PC-3 (cell line): ENCODE measurements around the gene ATP12A. TPM values are rescaled to one million over a fixed set of nuclear protein-coding genes. Genes with fewer than 3 reads are reported as not detected.

ENCODE experiments used
- ATAC-seq: fragments of 200-7000 bp; cut with Tn5 transposase; 2 replicates; pipeline ENCODE4 v1.9.1; 2020; ENCODE audit warnings: mild to moderate bottlenecking, moderate library complexity
- BruUV-seq: library from RNA; stranded (reverse); fragments of 400-500 nt; replicated peaks from 2 replicates; lab custom pipeline; 2021; lab: Mats Ljungman, UMichigan
- CTCF ChIA-PET: fragments of 300-600 bp; sonication (Branson Sonifier 250); formaldehyde crosslinking; loops from one replicate; lab custom pipeline; 2022; ENCODE audit warnings: antibody characterized with exemption; lab: Charles Lee
- POLR2A ChIA-PET: fragments of 300-600 bp; sonication (Branson Sonifier 250); formaldehyde crosslinking; loops from one replicate; lab custom pipeline; 2022; ENCODE audit warnings: antibody characterized with exemption; ENCODE audit not compliant: unreplicated experiment; lab: Charles Lee
- DNase-seq: peaks from one replicate; pipeline ENCODE4 v3.0.0-alpha.2; 2015
- H2AFZ ChIP-seq: fragments of 300-600 bp; sonication (generic); 2 replicates; pipeline ENCODE4 v1.6.0; 2016; ENCODE audit warnings: antibody characterized with exemption, low read length
- H3F3A ChIP-seq: fragments of 300-600 bp; sonication (generic); one replicate; pipeline ENCODE4 v1.6.0; 2017; ENCODE audit warnings: antibody characterized with exemption, low read length, control low read depth, mild to moderate bottlenecking; ENCODE audit not compliant: unreplicated experiment
- H3K27ac ChIP-seq: fragments of 300-600 bp; sonication (generic); 2 replicates; pipeline ENCODE4 v1.5.1; 2016; ENCODE audit warnings: mild to moderate bottlenecking, low read length
- H3K27me3 ChIP-seq: fragments of 300-600 bp; sonication (generic); 2 replicates; pipeline ENCODE4 v1.6.1; 2016; ENCODE audit warnings: low read length, mixed read lengths
- H3K36me3 ChIP-seq: fragments of 300-600 bp; sonication (generic); 2 replicates; pipeline ENCODE4 v1.6.1; 2016; ENCODE audit warnings: low read depth, mixed run types, low read length, mixed read lengths
- H3K4me1 ChIP-seq: fragments of 300-600 bp; sonication (generic); 2 replicates; pipeline ENCODE4 v1.5.1; 2016; ENCODE audit warnings: low read length; ENCODE audit not compliant: insufficient read depth
- H3K4me2 ChIP-seq: fragments of 300-600 bp; sonication (generic); 2 replicates; pipeline ENCODE4 v1.6.0; 2016; ENCODE audit warnings: low read length
- H3K4me3 ChIP-seq: fragments of 300-600 bp; sonication (generic); 2 replicates; pipeline ENCODE4 v1.5.1; 2016; ENCODE audit warnings: mild to moderate bottlenecking, low read length, mixed read lengths
- H3K79me2 ChIP-seq: fragments of 300-600 bp; sonication (generic); 2 replicates; pipeline ENCODE4 v1.6.1; 2017; ENCODE audit warnings: low read length, mixed read lengths
- H3K9ac ChIP-seq: fragments of 300-600 bp; sonication (generic); 2 replicates; pipeline ENCODE4 v1.6.0; 2016; ENCODE audit warnings: mild to moderate bottlenecking, low read length
- H3K9me2 ChIP-seq: fragments of 300-600 bp; sonication (generic); replicated peaks from 2 replicates; pipeline ENCODE4 v1.6.1; 2016; ENCODE audit warnings: mixed run types, low read length, mixed read lengths
- H3K9me3 ChIP-seq: fragments of 300-600 bp; sonication (generic); 2 replicates; pipeline ENCODE4 v1.6.1; 2016; ENCODE audit warnings: low read length, mixed read lengths
- H4K20me1 ChIP-seq: fragments of 300-600 bp; sonication (generic); 2 replicates; pipeline ENCODE4 v1.6.1; 2016; ENCODE audit warnings: low read length, mixed read lengths
- CTCF ChIP-seq: fragments of 300-600 bp; sonication (generic); conservative IDR thresholded peaks from 2 replicates; pipeline ENCODE4 v1.5.1; 2017; ENCODE audit warnings: antibody characterized with exemption, low read depth, mild to moderate bottlenecking, low read length
- EZH2 ChIP-seq: fragments of 300-600 bp; sonication (generic); IDR thresholded peaks from one replicate; pipeline ENCODE4 v1.6.1; 2017; ENCODE audit warnings: antibody characterized with exemption, mild to moderate bottlenecking, low read length; ENCODE audit not compliant: unreplicated experiment
- EZH2phosphoT487 ChIP-seq: fragments of 300-600 bp; sonication (generic); IDR thresholded peaks from 2 replicates; pipeline ENCODE4 v1.6.1; 2018; ENCODE audit warnings: mild to moderate bottlenecking, antibody characterized with exemption, low read length, borderline replicate concordance
- intact Hi-C: fragments of 100-400 bp; cut with micrococcal nuclease; formaldehyde crosslinking; loops from 2 replicates; pipeline ENCODE4 v1.9.0; 2023
- total RNA-seq: library from RNA; depleted of rRNA; stranded (reverse); fragments of >200 nt; gene quantifications from 2 replicates; pipeline ENCODE4 v1.2.3, GENCODE V29; 2014

The ATP12A gene
- total RNA-seq, 1 experiment from 2014 or later = 0.11 TPM

GRCh38 chr13:24716446-24716845 is 36.2 kb downstream of the ATP12A start:
- CTCF ChIA-PET = no interaction called here
- Histone ChIP-seq H2AFZ (no peak overlapping the region), H3K9me2 (no peaks in the 10 kb centered on the region), H3F3A (no peaks in the 10 kb centered on the region), H3K4me3 (no peak overlapping the region), H3K4me1 (no peaks in the 10 kb centered on the region), H3K9me3 (no peaks in the 10 kb centered on the region), H3K4me2 (no peak overlapping the region), H3K27me3 (peaks cover 50% of the 10 kb centered on the region), H3K36me3 (no peaks in the 10 kb centered on the region), H3K27ac (no peak overlapping the region), H3K9ac (no peak overlapping the region), H3K79me2 (no peaks in the 10 kb centered on the region), H4K20me1 (no peaks in the 10 kb centered on the region)
- ATAC-seq (no peak), DNase-seq (no peak)
- POLR2A ChIA-PET = no interaction called here
- intact Hi-C loops = no loop called here
- TF ChIP-seq EZH2phosphoT487 (no peak), CTCF (no peak), EZH2 (no peak)
- BruUV-seq = no TSS peak

DNA sequence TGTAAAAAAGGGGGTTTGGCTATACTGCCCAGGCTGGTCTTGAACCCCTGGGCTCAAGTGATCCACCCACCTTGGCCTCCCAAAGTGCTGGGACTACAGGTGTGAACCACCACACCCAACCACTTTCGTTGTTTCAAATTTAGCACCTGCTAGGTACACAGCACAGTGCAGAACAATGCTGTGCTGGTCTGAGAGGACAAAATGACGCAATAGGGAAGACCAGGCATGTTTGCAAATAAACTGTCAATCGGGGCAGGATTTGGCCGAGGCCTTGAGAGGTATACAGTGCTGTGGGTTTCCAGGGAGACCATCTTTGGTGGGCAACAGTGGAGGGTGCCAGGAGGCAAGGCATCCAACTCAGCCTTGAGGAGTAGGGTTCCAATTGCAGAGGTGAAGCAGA is 37.0 kb downstream of the ATP12A start:
- Histone ChIP-seq H3K4me2 (no peak overlapping the region), H3K9ac (no peak overlapping the region), H3K27me3 (peaks cover 49% of the 10 kb centered on the region), H2AFZ (no peak overlapping the region), H3K9me3 (no peaks in the 10 kb centered on the region), H3K79me2 (no peaks in the 10 kb centered on the region), H4K20me1 (no peaks in the 10 kb centered on the region), H3K4me1 (no peaks in the 10 kb centered on the region), H3F3A (no peaks in the 10 kb centered on the region), H3K4me3 (no peak overlapping the region), H3K36me3 (no peaks in the 10 kb centered on the region), H3K9me2 (no peaks in the 10 kb centered on the region), H3K27ac (no peak overlapping the region)
- TF ChIP-seq CTCF = no peak
- TF ChIP-seq EZH2phosphoT487 = no peak
- no peak for TF ChIP-seq EZH2
- ATAC-seq (no peak), DNase-seq (no peak)
- intact Hi-C loops = no loop called here
- no TSS peak for BruUV-seq
- POLR2A ChIA-PET = no interaction called here
- CTCF ChIA-PET = no interaction called here

- no peak for ATAC-seq
Measured at GRCh38 chr13:24718192-24718965, 38.2 kb downstream of the ATP12A start.

More at GRCh38 chr13:24718192-24718965, 38.2 kb downstream of the ATP12A start:
- no peaks in the 10 kb centered on the region for H3K9me3 ChIP-seq
- H2AFZ ChIP-seq = no peak overlapping the region
- peaks cover 59% of the 10 kb centered on the region for H3K27me3 ChIP-seq
- ChIA-PET CTCF (no interaction called here), POLR2A (no interaction called here)
- no peaks in the 10 kb centered on the region for H4K20me1 ChIP-seq
- BruUV-seq = no TSS peak
- no peak overlapping the region for H3K27ac ChIP-seq
- H3K36me3 ChIP-seq = no peaks in the 10 kb centered on the region
- H3K79me2 ChIP-seq = no peaks in the 10 kb centered on the region
- no peak overlapping the region for H3K4me2 ChIP-seq
- no peak overlapping the region for H3K4me3 ChIP-seq
- H3F3A ChIP-seq = no peaks in the 10 kb centered on the region
- H3K9me2 ChIP-seq = no peaks in the 10 kb centered on the region
- intact Hi-C loops = no loop called here
- H3K9ac ChIP-seq = no peak overlapping the region
- TF ChIP-seq CTCF (no peak), EZH2 (no peak), EZH2phosphoT487 (no peak)
- DNase-seq = no peak
- no peaks in the 10 kb centered on the region for H3K4me1 ChIP-seq
